Measurements from ENCODE around the gene CCBE1.

- no peak for TF ChIP-seq CTCF (IDR thresholded peaks at IDR 0.05)
- no peak for TF ChIP-seq POLR2A (IDR thresholded peaks at IDR 0.05)
Observed at GRCh38 chr18:59492756-59493421, 204.3 kb downstream of the CCBE1 start.

Data from adrenal gland (tissue), 5 donors.